Measurements from ENCODE around the gene CHRM5. TPM values are rescaled to one million over a fixed set of nuclear protein-coding genes. Genes with fewer than 3 reads are reported as not detected.

Gene CHRM5
- total RNA-seq, 2 donors from 2014 or later, result not detected

- Mint-ChIP-seq H3K27me3 (ENCODE audit: insufficient read depth) (no peaks in the 10 kb centered on the region), H3K36me3 (ENCODE audit: low read depth) (peaks cover 28% of the 10 kb centered on the region), H3K9me3 (peaks cover 7% of the 10 kb centered on the region), H3K4me3 (no peak overlapping the region), H3K4me1 (peaks cover 10% of the 10 kb centered on the region), H3K27ac (no peak overlapping the region)
- DNase-seq, result no peak
- Histone ChIP-seq H3K9ac (ENCODE audit: extremely low read depth, low read length, poor library complexity, severe bottlenecking) (no peak overlapping the region), H3K9me3 (ENCODE audit: control insufficient read depth, low read length) (peaks cover 9% of the 10 kb centered on the region), H3K27ac (ENCODE audit: low read depth, low read length) (no peak overlapping the region), H3K4me1 (ENCODE audit: control insufficient read depth, insufficient read depth, low read length) (peaks cover 2% of the 10 kb centered on the region), H3K27me3 (ENCODE audit: control insufficient read depth, insufficient read depth, low read length, poor library complexity, severe bottlenecking) (no peaks in the 10 kb centered on the region), H3K36me3 (ENCODE audit: control insufficient read depth, insufficient read depth, low read length) (peaks cover 7% of the 10 kb centered on the region), H3K4me3 (ENCODE audit: low read length) (no peak overlapping the region)
- TF ChIP-seq, protein P1, sequence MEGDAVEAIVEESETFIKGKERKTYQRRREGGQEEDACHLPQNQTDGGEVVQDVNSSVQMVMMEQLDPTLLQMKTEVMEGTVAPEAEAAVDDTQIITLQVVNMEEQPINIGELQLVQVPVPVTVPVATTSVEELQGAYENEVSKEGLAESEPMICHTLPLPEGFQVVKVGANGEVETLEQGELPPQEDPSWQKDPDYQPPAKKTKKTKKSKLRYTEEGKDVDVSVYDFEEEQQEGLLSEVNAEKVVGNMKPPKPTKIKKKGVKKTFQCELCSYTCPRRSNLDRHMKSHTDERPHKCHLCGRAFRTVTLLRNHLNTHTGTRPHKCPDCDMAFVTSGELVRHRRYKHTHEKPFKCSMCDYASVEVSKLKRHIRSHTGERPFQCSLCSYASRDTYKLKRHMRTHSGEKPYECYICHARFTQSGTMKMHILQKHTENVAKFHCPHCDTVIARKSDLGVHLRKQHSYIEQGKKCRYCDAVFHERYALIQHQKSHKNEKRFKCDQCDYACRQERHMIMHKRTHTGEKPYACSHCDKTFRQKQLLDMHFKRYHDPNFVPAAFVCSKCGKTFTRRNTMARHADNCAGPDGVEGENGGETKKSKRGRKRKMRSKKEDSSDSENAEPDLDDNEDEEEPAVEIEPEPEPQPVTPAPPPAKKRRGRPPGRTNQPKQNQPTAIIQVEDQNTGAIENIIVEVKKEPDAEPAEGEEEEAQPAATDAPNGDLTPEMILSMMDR (conservative IDR thresholded peaks at IDR 0.05), result no peak
- WGBS, 2 experiments (ENCODE audit: insufficient coverage in 1 of 2, insufficient read length in 1 of 2), result 94 to 95% methylated on average over 2 to 3 of the region's 3 CpGs
Observed at GRCh38 chr15:34019369-34019990, 51.2 kb downstream of the CHRM5 start.

GRCh38 chr15:34023907-34024306, 55.6 kb downstream of the CHRM5 start:
- Mint-ChIP-seq H3K27ac (no peak overlapping the region), H3K4me3 (no peak overlapping the region), H3K36me3 (ENCODE audit: low read depth) (peaks cover 27% of the 10 kb centered on the region), H3K4me1 (peaks cover 7% of the 10 kb centered on the region), H3K27me3 (ENCODE audit: insufficient read depth) (no peaks in the 10 kb centered on the region), H3K9me3 (peaks cover 17% of the 10 kb centered on the region)
- Histone ChIP-seq H3K27ac (ENCODE audit: low read depth, low read length) (no peak overlapping the region), H3K36me3 (ENCODE audit: control insufficient read depth, insufficient read depth, low read length) (peaks cover 7% of the 10 kb centered on the region), H3K4me3 (ENCODE audit: low read length) (no peak overlapping the region), H3K4me1 (ENCODE audit: control insufficient read depth, insufficient read depth, low read length) (peaks cover 2% of the 10 kb centered on the region), H3K9ac (ENCODE audit: extremely low read depth, low read length, poor library complexity, severe bottlenecking) (no peak overlapping the region), H3K9me3 (ENCODE audit: control insufficient read depth, low read length) (peaks cover 19% of the 10 kb centered on the region), H3K27me3 (ENCODE audit: control insufficient read depth, insufficient read depth, low read length, poor library complexity, severe bottlenecking) (no peaks in the 10 kb centered on the region)
- no peak for DNase-seq
- TF ChIP-seq, protein P1 (conservative IDR thresholded peaks at IDR 0.05), result no peak
- WGBS, 2 experiments (ENCODE audit: insufficient coverage in 1 of 2, insufficient read length in 1 of 2), result 94% methylated on average over 1 of the region's 1 CpG; no CpG with 5 or more reads in 1 of the 2 experiments

DNA sequence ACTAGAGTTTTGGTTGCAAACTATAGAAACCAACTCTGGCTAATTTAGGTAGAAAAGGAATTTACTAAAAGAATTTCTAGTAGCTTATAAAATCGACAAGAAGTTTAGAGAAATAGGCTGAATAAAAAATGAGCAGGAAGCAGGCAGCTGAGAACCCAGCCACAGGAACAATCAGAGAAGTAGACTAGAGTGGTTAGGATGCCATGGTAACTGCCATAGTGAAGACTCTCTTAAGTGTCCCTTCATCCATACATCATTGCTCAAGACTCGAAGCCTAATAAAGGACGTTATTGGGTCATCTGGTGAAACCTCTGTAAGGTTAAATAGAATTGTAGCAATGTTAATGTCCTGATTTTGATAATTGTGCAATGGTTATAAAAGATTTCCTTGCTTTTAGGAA, 57.0 kb downstream of the CHRM5 start:
- Histone ChIP-seq H3K4me1 (ENCODE audit: control insufficient read depth, insufficient read depth, low read length) (peaks cover 2% of the 10 kb centered on the region), H3K27me3 (ENCODE audit: control insufficient read depth, insufficient read depth, low read length, poor library complexity, severe bottlenecking) (no peaks in the 10 kb centered on the region), H3K36me3 (ENCODE audit: control insufficient read depth, insufficient read depth, low read length) (peaks cover 6% of the 10 kb centered on the region), H3K9ac (ENCODE audit: extremely low read depth, low read length, poor library complexity, severe bottlenecking) (no peak overlapping the region), H3K4me3 (ENCODE audit: low read length) (no peak overlapping the region), H3K27ac (ENCODE audit: low read depth, low read length) (no peak overlapping the region), H3K9me3 (ENCODE audit: control insufficient read depth, low read length) (peaks cover 26% of the 10 kb centered on the region)
- TF ChIP-seq, protein P1 (conservative IDR thresholded peaks at IDR 0.05), result no peak
- Mint-ChIP-seq H3K27me3 (ENCODE audit: insufficient read depth) (no peaks in the 10 kb centered on the region), H3K27ac (no peak overlapping the region), H3K4me3 (no peak overlapping the region), H3K9me3 (peaks cover 20% of the 10 kb centered on the region), H3K4me1 (peaks cover 7% of the 10 kb centered on the region), H3K36me3 (ENCODE audit: low read depth) (peaks cover 22% of the 10 kb centered on the region)
- WGBS, 2 experiments (ENCODE audit: insufficient coverage in 1 of 2, insufficient read length in 1 of 2), result 88 to 97% methylated on average over 1 to 3 of the region's 3 CpGs
- DNase-seq, result no peak

Data from endodermal cell (in vitro differentiated cells).